Nephron (organoid): ENCODE results near the gene GLB1L2.

ENCODE experiments used
- H3K27ac Mint-ChIP-seq, 3 experiments: 2 replicates each; pipeline ENCODE4 v1.8.0; 2020; ENCODE audit warnings: mixed read lengths in 3 of 3, mild to moderate bottlenecking in 2 of 3, moderate library complexity in 1 of 3
- H3K27me3 Mint-ChIP-seq: 2 replicates; pipeline ENCODE4 v1.8.0; 2021; ENCODE audit warnings: low read depth, mild to moderate bottlenecking, moderate library complexity, mixed read lengths
- H3K36me3 Mint-ChIP-seq: 2 replicates; pipeline ENCODE4 v1.8.0; 2020; ENCODE audit warnings: low read depth, mixed read lengths
- H3K4me1 Mint-ChIP-seq: 2 replicates; pipeline ENCODE4 v1.8.0; 2020; ENCODE audit warnings: mixed read lengths
- H3K4me3 Mint-ChIP-seq, 3 experiments: 2 replicates each; pipeline ENCODE4 v1.8.0; 2020; ENCODE audit warnings: mild to moderate bottlenecking in 3 of 3, mixed read lengths in 3 of 3, moderate library complexity in 2 of 3
- H3K9me3 Mint-ChIP-seq: 2 replicates; pipeline ENCODE4 v1.8.0; 2020; ENCODE audit warnings: mixed read lengths
- CTCF ChIP-seq, 3 experiments: fragments of 200-600 bp; sonication (generic); IDR thresholded peaks; one replicate each; pipeline ENCODE4 v1.5.0; 2021; ENCODE audit warnings: antibody characterized with exemption in 3 of 3; ENCODE audit not compliant: unreplicated experiment in 3 of 3

GLB1L2 gene

GRCh38 chr11:134379241-134379640, 47.5 kb downstream of the GLB1L2 start:
- Mint-ChIP-seq H3K27me3 (peaks cover 29% of the 10 kb centered on the region), H3K27ac (no peak overlapping the region), H3K4me1 (no peaks in the 10 kb centered on the region), H3K4me3 (no peak overlapping the region), H3K9me3 (no peaks in the 10 kb centered on the region), H3K36me3 (no peaks in the 10 kb centered on the region)
- TF ChIP-seq CTCF (IDR thresholded peaks at IDR 0.05; ENCODE audit: unreplicated experiment in 3 of 3): no peak

- Mint-ChIP-seq H3K27me3 (peaks cover 34% of the 10 kb centered on the region), H3K27ac (no peak overlapping the region), H3K4me3 (no peak overlapping the region), H3K36me3 (no peaks in the 10 kb centered on the region), H3K4me1 (no peaks in the 10 kb centered on the region), H3K9me3 (no peaks in the 10 kb centered on the region)
- TF ChIP-seq CTCF (IDR thresholded peaks at IDR 0.05; ENCODE audit: unreplicated experiment in 3 of 3): no peak
These were observed 48.4 kb downstream of the GLB1L2 start for GRCh38 chr11:134380229-134380628.

- peaks cover 2% of the 10 kb centered on the region for H3K4me1 Mint-ChIP-seq
- no peak for TF ChIP-seq CTCF (IDR thresholded peaks at IDR 0.05; ENCODE audit: unreplicated experiment in 3 of 3)
- no peak overlapping the region for H3K27ac Mint-ChIP-seq
- H3K36me3 Mint-ChIP-seq: no peaks in the 10 kb centered on the region
- H3K4me3 Mint-ChIP-seq: no peak overlapping the region
- H3K9me3 Mint-ChIP-seq: no peaks in the 10 kb centered on the region
- peaks cover 37% of the 10 kb centered on the region for H3K27me3 Mint-ChIP-seq
These were observed 49.0 kb downstream of the GLB1L2 start for GRCh38 chr11:134380785-134381184.

GRCh38 chr11:134382257-134382656, 50.5 kb downstream of the GLB1L2 start:
- no peak for TF ChIP-seq CTCF (IDR thresholded peaks at IDR 0.05; ENCODE audit: unreplicated experiment in 3 of 3)
- Mint-ChIP-seq H3K27ac (no peak overlapping the region), H3K4me3 (no peak overlapping the region), H3K9me3 (no peaks in the 10 kb centered on the region), H3K4me1 (peaks cover 13% of the 10 kb centered on the region), H3K27me3 (peaks cover 41% of the 10 kb centered on the region), H3K36me3 (no peaks in the 10 kb centered on the region)

- Mint-ChIP-seq H3K9me3 (no peaks in the 10 kb centered on the region), H3K27me3 (peaks cover 36% of the 10 kb centered on the region), H3K36me3 (no peaks in the 10 kb centered on the region), H3K4me1 (peaks cover 13% of the 10 kb centered on the region), H3K4me3 (no peak overlapping the region), H3K27ac (no peak overlapping the region)
- no peak for TF ChIP-seq CTCF (IDR thresholded peaks at IDR 0.05; ENCODE audit: unreplicated experiment in 3 of 3)
These were observed 51.0 kb downstream of the GLB1L2 start for GRCh38 chr11:134382830-134383229.

GRCh38 chr11:134383576-134384221, 51.9 kb downstream of the GLB1L2 start:
- no peak overlapping the region for H3K27ac Mint-ChIP-seq
- peaks cover 31% of the 10 kb centered on the region for H3K27me3 Mint-ChIP-seq
- no peak for TF ChIP-seq CTCF (IDR thresholded peaks at IDR 0.05; ENCODE audit: unreplicated experiment in 3 of 3)
- no peaks in the 10 kb centered on the region for H3K9me3 Mint-ChIP-seq
- H3K4me1 Mint-ChIP-seq: peaks cover 13% of the 10 kb centered on the region
- H3K36me3 Mint-ChIP-seq: no peaks in the 10 kb centered on the region
- H3K4me3 Mint-ChIP-seq: no peak overlapping the region
